Measurements from ENCODE around the gene LRMDA.

DNA sequence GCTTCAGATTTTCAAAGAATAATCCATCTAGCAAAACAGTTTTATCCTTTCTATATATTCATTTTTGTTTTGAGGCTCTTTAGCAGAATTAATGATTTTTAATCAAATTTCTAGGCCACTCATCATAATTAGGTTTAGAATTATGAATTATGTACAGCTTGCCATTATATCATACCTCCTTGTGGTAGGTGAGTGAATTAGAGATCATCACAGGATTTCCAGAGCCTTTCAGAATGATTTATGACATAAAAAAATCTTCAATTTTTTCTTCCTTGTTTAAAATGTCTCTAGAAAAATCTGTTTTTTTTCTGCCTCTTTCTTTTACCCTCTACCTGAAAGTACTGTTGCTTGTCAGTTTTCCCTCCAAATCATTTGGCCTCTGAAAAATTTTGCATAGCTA lies 433.3 kb downstream of the LRMDA start:
- TF ChIP-seq POLR2A (IDR thresholded peaks at IDR 0.05; ENCODE audit: low read length) (no peak), CEBPB (IDR thresholded peaks at IDR 0.05) (no peak), POLR2AphosphoS2 (conservative IDR thresholded peaks at IDR 0.05; ENCODE audit: low read length) (no peak), RFX5 (IDR thresholded peaks at IDR 0.05) (no peak), NR3C1 (IDR thresholded peaks at IDR 0.05) (no peak), RNF2 (IDR thresholded peaks at IDR 0.05; ENCODE audit: borderline replicate concordance, low read depth) (no peak), MAX (IDR thresholded peaks at IDR 0.05) (no peak), ELK1 (IDR thresholded peaks at IDR 0.05; ENCODE audit: low read depth, low read length) (no peak), ZFP36 (IDR thresholded peaks at IDR 0.05; ENCODE audit: borderline replicate concordance, partially characterized antibody) (no peak), KDM1A (IDR thresholded peaks at IDR 0.05; ENCODE audit: low read depth) (no peak)
- TF ChIP-seq, protein P1, sequence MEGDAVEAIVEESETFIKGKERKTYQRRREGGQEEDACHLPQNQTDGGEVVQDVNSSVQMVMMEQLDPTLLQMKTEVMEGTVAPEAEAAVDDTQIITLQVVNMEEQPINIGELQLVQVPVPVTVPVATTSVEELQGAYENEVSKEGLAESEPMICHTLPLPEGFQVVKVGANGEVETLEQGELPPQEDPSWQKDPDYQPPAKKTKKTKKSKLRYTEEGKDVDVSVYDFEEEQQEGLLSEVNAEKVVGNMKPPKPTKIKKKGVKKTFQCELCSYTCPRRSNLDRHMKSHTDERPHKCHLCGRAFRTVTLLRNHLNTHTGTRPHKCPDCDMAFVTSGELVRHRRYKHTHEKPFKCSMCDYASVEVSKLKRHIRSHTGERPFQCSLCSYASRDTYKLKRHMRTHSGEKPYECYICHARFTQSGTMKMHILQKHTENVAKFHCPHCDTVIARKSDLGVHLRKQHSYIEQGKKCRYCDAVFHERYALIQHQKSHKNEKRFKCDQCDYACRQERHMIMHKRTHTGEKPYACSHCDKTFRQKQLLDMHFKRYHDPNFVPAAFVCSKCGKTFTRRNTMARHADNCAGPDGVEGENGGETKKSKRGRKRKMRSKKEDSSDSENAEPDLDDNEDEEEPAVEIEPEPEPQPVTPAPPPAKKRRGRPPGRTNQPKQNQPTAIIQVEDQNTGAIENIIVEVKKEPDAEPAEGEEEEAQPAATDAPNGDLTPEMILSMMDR (IDR thresholded peaks at IDR 0.05): no peak

Measured in A549 (cell line).